ENCODE measurements around the gene REV3L.
"Not testable (repeated sequence)": the region's sequence is repeated elsewhere in the genome, so short reads cannot be mapped to it uniquely, and the experiment has no call there.

The REV3L gene

GRCh38 chr6:111361648-111362047 is 121.4 kb downstream of the REV3L start:
- DNase-seq: peak; percentile 66

- DNase-seq: no peak
Measured at GRCh38 chr6:111358454-111358853, 124.6 kb downstream of the REV3L start.

- DNase-seq: no peak
Measured at GRCh38 chr6:111357705-111358104, 125.3 kb downstream of the REV3L start.

GRCh38 chr6:111356551-111356950 is 126.5 kb downstream of the REV3L start:
- no peak for DNase-seq

- no peak for DNase-seq
Measured at GRCh38 chr6:111354758-111355555, 128.1 kb downstream of the REV3L start.

GRCh38 chr6:111353912-111354462 is 129.0 kb downstream of the REV3L start:
- DNase-seq: peak; percentile 3

GRCh38 chr6:111347589-111347988 is 135.4 kb downstream of the REV3L start:
- no peak for DNase-seq

- DNase-seq: no peak
Measured at GRCh38 chr6:111342913-111343312, 140.1 kb downstream of the REV3L start.

GRCh38 chr6:111339294-111339693 is 143.7 kb downstream of the REV3L start:
- no peak for DNase-seq

GRCh38 chr6:111338843-111339242 is 144.2 kb downstream of the REV3L start:
- no peak for DNase-seq

- no peak for DNase-seq
Measured at GRCh38 chr6:111337829-111338236, 145.2 kb downstream of the REV3L start.

- no peak for DNase-seq
Measured at GRCh38 chr6:111329882-111330633, 153.0 kb downstream of the REV3L start.

GRCh38 chr6:111326563-111326962 is 156.5 kb downstream of the REV3L start:
- DNase-seq: no peak

- DNase-seq: no peak
Measured at GRCh38 chr6:111322145-111322544, 160.9 kb downstream of the REV3L start.

GRCh38 chr6:111307950-111308349 is 175.1 kb downstream of the REV3L start:
- DNase-seq: not testable (repeated sequence)

- no peak for DNase-seq
Measured at GRCh38 chr6:111307275-111307858, 175.7 kb downstream of the REV3L start.

- no peak for DNase-seq
Measured at GRCh38 chr6:111306104-111306888, 176.7 kb downstream of the REV3L start.

GRCh38 chr6:111301946-111302345 is 181.1 kb downstream of the REV3L start:
- DNase-seq: no peak

- DNase-seq: not testable (repeated sequence)
Measured at GRCh38 chr6:111300938-111301800, 181.8 kb downstream of the REV3L start.

- DNase-seq: no peak
Measured at GRCh38 chr6:111297776-111298175, 185.2 kb downstream of the REV3L start.

GRCh38 chr6:111294374-111294967 is 188.5 kb downstream of the REV3L start:
- DNase-seq: no peak
